Loucy (cell line): ENCODE results near the gene PTPRH.

Source experiments
- H2AFZ ChIP-seq: fragments of 200-600 bp; sonication (generic); 2 replicates; pipeline ENCODE4 v1.6.0; 2016; ENCODE audit warnings: antibody characterized with exemption, mild to moderate bottlenecking, low read length, moderate library complexity
- H3F3A ChIP-seq: fragments of 200-600 bp; 2 replicates; pipeline ENCODE4 v1.6.0; 2016; ENCODE audit warnings: antibody characterized with exemption, low read depth, mild to moderate bottlenecking
- H3K27me3 ChIP-seq: fragments of 200-600 bp; sonication (generic); 2 replicates; pipeline ENCODE4 v1.6.1; 2014; ENCODE audit warnings: low read length, mild to moderate bottlenecking; ENCODE audit not compliant: insufficient read depth, poor library complexity, severe bottlenecking
- H3K36me3 ChIP-seq: fragments of 200-600 bp; sonication (generic); 2 replicates; pipeline ENCODE4 v1.6.1; 2016; ENCODE audit warnings: low read length; ENCODE audit not compliant: insufficient read depth
- H3K4me1 ChIP-seq: fragments of 200-600 bp; sonication (generic); 2 replicates; pipeline ENCODE4 v1.5.1; 2014; ENCODE audit warnings: low read length, mild to moderate bottlenecking; ENCODE audit not compliant: insufficient read depth, poor library complexity, severe bottlenecking
- H3K4me2 ChIP-seq: fragments of 200-600 bp; sonication (generic); 2 replicates; pipeline ENCODE4 v1.6.0; 2014; ENCODE audit warnings: antibody characterized with exemption, low read length, low read depth, mild to moderate bottlenecking; ENCODE audit not compliant: poor library complexity, severe bottlenecking
- H3K4me3 ChIP-seq: fragments of 200-600 bp; sonication (generic); 2 replicates; pipeline ENCODE4 v1.5.1; 2014; ENCODE audit warnings: low read length, mild to moderate bottlenecking, mixed read lengths; ENCODE audit not compliant: poor library complexity, severe bottlenecking
- H3K79me2 ChIP-seq: fragments of 200-600 bp; sonication (generic); 2 replicates; pipeline ENCODE4 v1.6.1; 2014; ENCODE audit warnings: low read length; ENCODE audit not compliant: insufficient read depth
- H3K9ac ChIP-seq: fragments of 200-600 bp; sonication (generic); 2 replicates; pipeline ENCODE4 v1.6.0; 2014; ENCODE audit warnings: mild to moderate bottlenecking, low read depth, low read length, moderate library complexity; ENCODE audit not compliant: poor library complexity, severe bottlenecking
- H3K9me2 ChIP-seq: fragments of 200-600 bp; sonication (generic); replicated peaks from 2 replicates; pipeline ENCODE4 v1.6.1; 2016; ENCODE audit warnings: low read depth, low read length, mixed read lengths
- H3K9me3 ChIP-seq: fragments of 200-600 bp; sonication (generic); 2 replicates; pipeline ENCODE4 v1.6.1; 2014; ENCODE audit warnings: mild to moderate bottlenecking, antibody characterized with exemption, low read length, low read depth; ENCODE audit not compliant: insufficient read depth
- H4K20me1 ChIP-seq: fragments of 200-600 bp; sonication (generic); 2 replicates; pipeline ENCODE4 v1.6.0; 2014; ENCODE audit warnings: antibody characterized with exemption, low read length, mild to moderate bottlenecking; ENCODE audit not compliant: insufficient read depth, poor library complexity, severe bottlenecking
- CTCF ChIP-seq: fragments of 200-600 bp; sonication (generic); conservative IDR thresholded peaks from 2 replicates; pipeline ENCODE4 v1.5.1; 2014; ENCODE audit warnings: mild to moderate bottlenecking, antibody characterized with exemption, low read length
- EZH2phosphoT487 ChIP-seq: fragments of 200-600 bp; IDR thresholded peaks from 2 replicates; pipeline ENCODE4 v1.6.1; 2018; ENCODE audit warnings: antibody characterized with exemption, mild to moderate bottlenecking, moderate library complexity, borderline replicate concordance

Gene PTPRH

GRCh38 chr19:55141696-55142095, 67.6 kb downstream of the PTPRH start:
- no peaks in the 10 kb centered on the region for H3K36me3 ChIP-seq
- H3K4me1 ChIP-seq: peaks cover 6% of the 10 kb centered on the region
- H3K4me3 ChIP-seq: no peak overlapping the region
- no peaks in the 10 kb centered on the region for H3F3A ChIP-seq
- H4K20me1 ChIP-seq: no peaks in the 10 kb centered on the region
- TF ChIP-seq CTCF (no peak), EZH2phosphoT487 (no peak)
- H3K4me2 ChIP-seq: no peak overlapping the region
- H2AFZ ChIP-seq: no peak overlapping the region
- no peak overlapping the region for H3K9ac ChIP-seq
- H3K79me2 ChIP-seq: no peaks in the 10 kb centered on the region
- H3K27me3 ChIP-seq: no peaks in the 10 kb centered on the region
- H3K9me3 ChIP-seq: no peaks in the 10 kb centered on the region
- H3K9me2 ChIP-seq: no peaks in the 10 kb centered on the region

- no peaks in the 10 kb centered on the region for H3K27me3 ChIP-seq
- H3K4me1 ChIP-seq: peaks cover 3% of the 10 kb centered on the region
- no peak overlapping the region for H3K4me2 ChIP-seq
- no peaks in the 10 kb centered on the region for H3K36me3 ChIP-seq
- no peaks in the 10 kb centered on the region for H3K9me2 ChIP-seq
- no peak overlapping the region for H3K4me3 ChIP-seq
- H3K9me3 ChIP-seq: no peaks in the 10 kb centered on the region
- no peak for TF ChIP-seq EZH2phosphoT487
- no peak for TF ChIP-seq CTCF
- H3K9ac ChIP-seq: no peak overlapping the region
- H4K20me1 ChIP-seq: no peaks in the 10 kb centered on the region
- no peaks in the 10 kb centered on the region for H3K79me2 ChIP-seq
- H2AFZ ChIP-seq: no peak overlapping the region
- no peaks in the 10 kb centered on the region for H3F3A ChIP-seq
Observed at GRCh38 chr19:55137915-55138314, 71.4 kb downstream of the PTPRH start.

GRCh38 chr19:55136399-55137102, 72.8 kb downstream of the PTPRH start:
- no peak overlapping the region for H3K4me2 ChIP-seq
- no peak overlapping the region for H2AFZ ChIP-seq
- no peaks in the 10 kb centered on the region for H3F3A ChIP-seq
- no peaks in the 10 kb centered on the region for H3K9me3 ChIP-seq
- no peaks in the 10 kb centered on the region for H3K79me2 ChIP-seq
- no peak overlapping the region for H3K9ac ChIP-seq
- H3K4me1 ChIP-seq: peaks cover 3% of the 10 kb centered on the region
- no peaks in the 10 kb centered on the region for H4K20me1 ChIP-seq
- H3K4me3 ChIP-seq: no peak overlapping the region
- no peaks in the 10 kb centered on the region for H3K27me3 ChIP-seq
- H3K36me3 ChIP-seq: no peaks in the 10 kb centered on the region
- no peak for TF ChIP-seq CTCF
- no peak for TF ChIP-seq EZH2phosphoT487
- no peaks in the 10 kb centered on the region for H3K9me2 ChIP-seq
